Ascending aorta (tissue), 2 donors: ENCODE results near the gene ZNF511. TPM values are rescaled to one million over a fixed set of nuclear protein-coding genes. Genes with fewer than 3 reads are reported as not detected.

Source experiments
- DNase-seq, 2 donors: peaks; one replicate each; pipeline ENCODE4 v3.0.0-alpha.2; 2019; ENCODE audit warnings: low spot score in 2 of 2
- H3K27ac ChIP-seq, 2 donors: fragments of 200-600 bp; sonication (generic); one replicate each; pipeline ENCODE4 v1.5.1; 2016 to 2017; ENCODE audit warnings: mild to moderate bottlenecking in 1 of 2
- H3K27me3 ChIP-seq: fragments of 200-600 bp; sonication (generic); one replicate; pipeline ENCODE4 v1.5.1; 2017
- H3K36me3 ChIP-seq, 2 donors: fragments of 200-600 bp; sonication (generic); one replicate each; pipeline ENCODE4 v1.5.1; 2016
- H3K4me1 ChIP-seq, 2 donors: fragments of 200-600 bp; sonication (generic); one replicate each; pipeline ENCODE4 v1.5.1; 2016 to 2017; ENCODE audit warnings: mild to moderate bottlenecking in 1 of 2
- H3K4me3 ChIP-seq, 2 donors: fragments of 200-600 bp; sonication (generic); one replicate each; pipeline ENCODE4 v1.5.1; 2016 to 2017; ENCODE audit warnings: mild to moderate bottlenecking in 1 of 2
- H3K9me3 ChIP-seq, 2 donors: fragments of 200-600 bp; sonication (generic); one replicate each; pipeline ENCODE4 v1.5.1; 2016
- intact Hi-C: fragments of 100-400 bp; cut with DNase I; formaldehyde crosslinking; loops from one replicate; pipeline ENCODE4 v1.15.1; 2023
- total RNA-seq: library from RNA; depleted of rRNA; stranded (reverse); fragments of >200 nt; gene quantifications from one replicate; pipeline ENCODE4 v1.1.0, GENCODE V29; 2016
- TF ChIP-seq, protein P1 (sequence below), 3 experiments: fragments of 200-600 bp in 2 of 3; fragments of 450-650 bp in 1 of 3; sonication (generic) in 2 of 3; IDR thresholded peaks; one replicate each; pipeline ENCODE4 v1.5.1; 2016 to 2019; ENCODE audit warnings: antibody characterized with exemption in 3 of 3, mild to moderate bottlenecking in 1 of 3, moderate library complexity in 1 of 3

The ZNF511 gene
- total RNA-seq, 1 donor from 2014 or later: 51.8 TPM

GRCh38 chr10:133361773-133362441, 53.2 kb downstream of the ZNF511 start:
- Histone ChIP-seq H3K27ac (no peak overlapping the region), H3K9me3 (no peaks in the 10 kb centered on the region), H3K4me1 (peaks cover 3 to 8% of the 10 kb centered on the region in 2 donors), H3K36me3 (peaks cover 29 to 41% of the 10 kb centered on the region in 2 donors), H3K27me3 (no peaks in the 10 kb centered on the region), H3K4me3 (no peak overlapping the region)
- intact Hi-C loops: no loop called here
- TF ChIP-seq, protein P1, sequence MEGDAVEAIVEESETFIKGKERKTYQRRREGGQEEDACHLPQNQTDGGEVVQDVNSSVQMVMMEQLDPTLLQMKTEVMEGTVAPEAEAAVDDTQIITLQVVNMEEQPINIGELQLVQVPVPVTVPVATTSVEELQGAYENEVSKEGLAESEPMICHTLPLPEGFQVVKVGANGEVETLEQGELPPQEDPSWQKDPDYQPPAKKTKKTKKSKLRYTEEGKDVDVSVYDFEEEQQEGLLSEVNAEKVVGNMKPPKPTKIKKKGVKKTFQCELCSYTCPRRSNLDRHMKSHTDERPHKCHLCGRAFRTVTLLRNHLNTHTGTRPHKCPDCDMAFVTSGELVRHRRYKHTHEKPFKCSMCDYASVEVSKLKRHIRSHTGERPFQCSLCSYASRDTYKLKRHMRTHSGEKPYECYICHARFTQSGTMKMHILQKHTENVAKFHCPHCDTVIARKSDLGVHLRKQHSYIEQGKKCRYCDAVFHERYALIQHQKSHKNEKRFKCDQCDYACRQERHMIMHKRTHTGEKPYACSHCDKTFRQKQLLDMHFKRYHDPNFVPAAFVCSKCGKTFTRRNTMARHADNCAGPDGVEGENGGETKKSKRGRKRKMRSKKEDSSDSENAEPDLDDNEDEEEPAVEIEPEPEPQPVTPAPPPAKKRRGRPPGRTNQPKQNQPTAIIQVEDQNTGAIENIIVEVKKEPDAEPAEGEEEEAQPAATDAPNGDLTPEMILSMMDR (IDR thresholded peaks at IDR 0.05): no peak
- no peak for DNase-seq

Other genes starting within 250 kb of the ZNF511 start
- not detected for gene ADGRA1, start 221.0 kb upstream of the ZNF511 start, total RNA-seq
- gene KNDC1, start 148.7 kb upstream of the ZNF511 start, total RNA-seq: 0.21 TPM
- gene UTF1, start 78.7 kb upstream of the ZNF511 start, total RNA-seq: not detected
- 1.5 TPM for gene VENTX, start 71.1 kb upstream of the ZNF511 start, total RNA-seq
- gene ADAM8, start 32.0 kb upstream of the ZNF511 start, total RNA-seq: 21.4 TPM
- gene TUBGCP2, start within 50 bp of the ZNF511 start, total RNA-seq: 72.4 TPM
- not detected for gene CALY, start 28.0 kb downstream of the ZNF511 start, total RNA-seq
- not detected for gene PRAP1, start 38.5 kb downstream of the ZNF511 start, total RNA-seq
- 38.5 TPM for gene FUOM, start 49.1 kb downstream of the ZNF511 start, total RNA-seq
- 68.0 TPM for gene ECHS1, start 64.4 kb downstream of the ZNF511 start, total RNA-seq
- gene PAOX, start 70.3 kb downstream of the ZNF511 start, total RNA-seq: 1.4 TPM
- 37.8 TPM for gene MTG1, start 85.2 kb downstream of the ZNF511 start, total RNA-seq
- gene SPRN, start 115.7 kb downstream of the ZNF511 start, total RNA-seq: not detected
- gene SCART1, start 145.0 kb downstream of the ZNF511 start, total RNA-seq: 4.8 TPM
- 11.9 TPM for gene CYP2E1, start 218.4 kb downstream of the ZNF511 start, total RNA-seq